ENCODE measurements around the gene PRKCA.
"Not testable (repeated sequence)": the region's sequence is repeated elsewhere in the genome, so short reads cannot be mapped to it uniquely, and the experiment has no call there.

The PRKCA gene

DNA sequence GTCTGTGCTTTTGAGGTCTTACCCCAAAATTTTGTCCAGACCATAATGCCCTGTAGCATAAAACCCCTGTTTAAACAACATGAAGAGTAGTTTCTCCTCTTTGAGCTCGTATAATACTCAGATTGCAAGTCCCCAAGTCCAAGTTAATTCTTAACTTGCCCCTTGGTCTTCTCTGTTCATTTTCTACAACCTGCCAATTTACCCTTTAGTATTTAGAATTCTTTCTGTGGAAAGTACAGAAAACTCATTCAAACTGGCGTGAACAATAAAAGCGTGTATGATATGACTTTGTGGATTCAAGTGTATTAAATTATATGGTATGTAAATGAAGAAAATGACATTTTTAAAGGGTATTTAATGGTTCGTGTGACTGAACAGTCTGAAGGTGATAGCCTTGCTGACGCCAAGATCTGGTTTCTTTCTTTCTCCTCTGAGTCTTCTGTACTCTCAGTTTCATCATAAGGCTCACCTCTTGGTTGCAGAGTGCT, 185.6 kb downstream of the PRKCA start:
- DNase-seq, result no peak
- TF ChIP-seq, protein P1, sequence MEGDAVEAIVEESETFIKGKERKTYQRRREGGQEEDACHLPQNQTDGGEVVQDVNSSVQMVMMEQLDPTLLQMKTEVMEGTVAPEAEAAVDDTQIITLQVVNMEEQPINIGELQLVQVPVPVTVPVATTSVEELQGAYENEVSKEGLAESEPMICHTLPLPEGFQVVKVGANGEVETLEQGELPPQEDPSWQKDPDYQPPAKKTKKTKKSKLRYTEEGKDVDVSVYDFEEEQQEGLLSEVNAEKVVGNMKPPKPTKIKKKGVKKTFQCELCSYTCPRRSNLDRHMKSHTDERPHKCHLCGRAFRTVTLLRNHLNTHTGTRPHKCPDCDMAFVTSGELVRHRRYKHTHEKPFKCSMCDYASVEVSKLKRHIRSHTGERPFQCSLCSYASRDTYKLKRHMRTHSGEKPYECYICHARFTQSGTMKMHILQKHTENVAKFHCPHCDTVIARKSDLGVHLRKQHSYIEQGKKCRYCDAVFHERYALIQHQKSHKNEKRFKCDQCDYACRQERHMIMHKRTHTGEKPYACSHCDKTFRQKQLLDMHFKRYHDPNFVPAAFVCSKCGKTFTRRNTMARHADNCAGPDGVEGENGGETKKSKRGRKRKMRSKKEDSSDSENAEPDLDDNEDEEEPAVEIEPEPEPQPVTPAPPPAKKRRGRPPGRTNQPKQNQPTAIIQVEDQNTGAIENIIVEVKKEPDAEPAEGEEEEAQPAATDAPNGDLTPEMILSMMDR (IDR thresholded peaks at IDR 0.05; ENCODE audit: low read depth, low read length), result no peak
- Histone ChIP-seq H3K4me1 (0 out of 2 replicates have a peak, but pooled peaks cover 6% of the 10 kb centered on the region), H3K4me3 (ENCODE audit: low read depth, low read length) (no peak overlapping the region), H3K36me3 (no peaks in the 10 kb centered on the region), H3K27me3 (no peaks in the 10 kb centered on the region), H3K9me3 (no peaks in the 10 kb centered on the region)

- TF ChIP-seq, protein P1 (IDR thresholded peaks at IDR 0.05; ENCODE audit: low read depth, low read length), result no peak
- H3K36me3 ChIP-seq, result no peaks in the 10 kb centered on the region
- no peak overlapping the region for H3K4me3 ChIP-seq (ENCODE audit: low read depth, low read length)
- no peaks in the 10 kb centered on the region for H3K9me3 ChIP-seq
- no peaks in the 10 kb centered on the region for H3K27me3 ChIP-seq
- H3K4me1 ChIP-seq, result peaks cover 13% of the 10 kb centered on the region; the same call in 1 of the 2 replicates
- no peak for DNase-seq
These were observed 186.5 kb downstream of the PRKCA start for GRCh38 chr17:66488864-66489263.

DNA sequence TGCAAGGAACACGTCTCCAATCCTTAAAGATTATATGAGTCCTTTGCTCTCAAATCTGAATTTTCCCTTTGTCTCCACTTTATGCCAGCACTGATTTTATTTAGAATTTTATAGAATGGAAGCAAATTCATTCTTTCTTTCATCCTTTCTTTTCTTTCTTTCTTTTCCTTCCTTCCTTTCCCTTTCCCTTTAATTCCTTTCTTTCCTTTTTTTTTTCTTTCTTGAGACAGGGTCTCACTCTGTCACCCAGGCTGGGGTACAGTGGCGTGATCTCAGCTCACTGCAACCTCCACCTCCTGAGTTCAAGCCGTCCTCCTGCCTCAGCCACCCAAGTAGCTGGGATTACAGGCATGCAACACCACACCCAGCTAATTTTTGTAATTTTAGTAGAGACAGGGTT, 187.2 kb downstream of the PRKCA start:
- not testable (repeated sequence) for H3K9me3 ChIP-seq; H3K4me3 ChIP-seq (ENCODE audit: low read depth, low read length); DNase-seq; H3K36me3 ChIP-seq; H3K27me3 ChIP-seq
- peaks cover 20% of the 10 kb centered on the region; the same call in 1 of the 2 replicates for H3K4me1 ChIP-seq

DNA sequence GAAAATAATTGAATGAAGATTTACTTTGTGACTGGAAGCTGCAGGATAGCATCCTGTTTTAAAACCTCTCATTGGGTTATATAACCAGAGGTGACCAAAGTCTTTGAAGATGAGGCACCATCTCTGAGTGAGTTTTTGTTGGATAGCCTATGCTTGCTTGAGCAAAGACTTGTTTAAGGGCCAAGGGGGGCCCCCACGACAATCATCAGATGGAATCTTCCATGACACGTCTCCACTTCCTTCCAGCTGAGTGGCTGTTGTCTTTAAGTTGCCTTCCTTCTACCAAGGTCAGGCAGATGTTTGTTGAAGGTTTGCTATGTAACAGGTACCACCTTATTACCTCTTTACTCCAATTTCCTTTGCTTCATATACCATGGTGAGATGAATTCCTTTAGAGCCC, 188.8 kb downstream of the PRKCA start:
- Histone ChIP-seq H3K27me3 (no peaks in the 10 kb centered on the region), H3K4me1 (peaks cover 22% of the 10 kb centered on the region; the same call in 1 of the 2 replicates), H3K9me3 (no peaks in the 10 kb centered on the region), H3K36me3 (0 out of 2 replicates have a peak, but pooled peaks cover 2% of the 10 kb centered on the region), H3K4me3 (ENCODE audit: low read depth, low read length) (no peak overlapping the region)
- TF ChIP-seq, protein P1 (IDR thresholded peaks at IDR 0.05; ENCODE audit: low read depth, low read length), result no peak
- DNase-seq, result no peak

DNA sequence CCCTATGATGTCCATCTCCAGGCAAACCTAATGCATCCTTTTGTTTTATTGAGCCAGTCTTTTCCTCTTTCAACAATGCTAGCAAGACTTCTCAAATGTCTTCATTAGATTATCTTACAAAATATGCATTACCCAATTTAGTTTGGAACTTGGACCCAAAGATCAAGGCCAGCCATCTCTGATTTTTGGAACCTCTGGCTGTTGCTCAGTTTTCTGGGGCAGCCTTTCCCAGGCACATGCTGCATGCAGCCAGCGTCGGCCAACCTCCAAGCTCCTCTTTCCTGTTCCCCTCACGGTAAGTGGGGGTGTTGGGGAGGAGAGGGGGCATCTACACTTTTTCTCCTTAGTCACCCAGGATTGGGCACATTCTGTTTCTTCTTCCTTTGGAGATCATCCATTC, 189.3 kb downstream of the PRKCA start:
- Histone ChIP-seq H3K4me3 (ENCODE audit: low read depth, low read length) (no peak overlapping the region), H3K36me3 (0 out of 2 replicates have a peak, but pooled peaks cover 2% of the 10 kb centered on the region), H3K4me1 (peaks cover 22% of the 10 kb centered on the region; the same call in 1 of the 2 replicates), H3K27me3 (no peaks in the 10 kb centered on the region), H3K9me3 (no peaks in the 10 kb centered on the region)
- DNase-seq, result no peak
- TF ChIP-seq, protein P1 (IDR thresholded peaks at IDR 0.05; ENCODE audit: low read depth, low read length), result no peak

- Histone ChIP-seq H3K4me3 (ENCODE audit: low read depth, low read length) (no peak overlapping the region), H3K36me3 (0 out of 2 replicates have a peak, but pooled peaks cover 2% of the 10 kb centered on the region), H3K27me3 (no peaks in the 10 kb centered on the region), H3K4me1 (peaks cover 22% of the 10 kb centered on the region; the same call in 1 of the 2 replicates), H3K9me3 (no peaks in the 10 kb centered on the region)
- no peak for DNase-seq
- TF ChIP-seq, protein P1 (IDR thresholded peaks at IDR 0.05; ENCODE audit: low read depth, low read length), result no peak
These were observed 189.7 kb downstream of the PRKCA start for GRCh38 chr17:66492080-66492479.
